Neural progenitor cell (in vitro differentiated cells): Measurements from ENCODE around the gene SLC2A13. TPM values are rescaled to one million over a fixed set of nuclear protein-coding genes. Genes with fewer than 3 reads are reported as not detected.

Experiments
- DNase-seq: peaks from one replicate; pipeline ENCODE4 v3.0.0-alpha.2; 2016; ENCODE audit warnings: low spot score
- H2AFZ ChIP-seq: fragments of 200-600 bp; sonication (generic); replicated peaks from 2 replicates; pipeline ENCODE4 v1.6.1; 2016; ENCODE audit warnings: antibody characterized with exemption
- H3F3A ChIP-seq: fragments of 200-600 bp; sonication (generic); 2 replicates; pipeline ENCODE4 v1.6.1; 2016; ENCODE audit warnings: antibody characterized with exemption, low read depth
- H3K27ac ChIP-seq: fragments of 200-600 bp; sonication (generic); 2 replicates; pipeline ENCODE4 v1.5.1; 2016; ENCODE audit warnings: mild to moderate bottlenecking
- H3K27me3 ChIP-seq: fragments of 200-600 bp; sonication (generic); 2 replicates; pipeline ENCODE4 v1.6.1; 2016; ENCODE audit warnings: mild to moderate bottlenecking, moderate library complexity
- H3K36me3 ChIP-seq: fragments of 200-600 bp; sonication (generic); 2 replicates; pipeline ENCODE4 v1.5.1; 2016
- H3K4me1 ChIP-seq: fragments of 200-600 bp; sonication (generic); 2 replicates; pipeline ENCODE4 v1.6.1; 2016; ENCODE audit warnings: mixed run types
- H3K4me2 ChIP-seq: fragments of 200-600 bp; sonication (generic); 2 replicates; pipeline ENCODE4 v1.6.1; 2016
- H3K4me3 ChIP-seq: fragments of 200-600 bp; sonication (generic); 2 replicates; pipeline ENCODE4 v1.5.1; 2016
- H3K79me2 ChIP-seq: fragments of 200-600 bp; sonication (generic); 2 replicates; pipeline ENCODE4 v1.6.1; 2016; ENCODE audit warnings: low read depth
- H3K9ac ChIP-seq: fragments of 200-600 bp; sonication (generic); 2 replicates; pipeline ENCODE4 v1.6.1; 2016
- H3K9me3 ChIP-seq: fragments of 200-600 bp; sonication (generic); 2 replicates; pipeline ENCODE4 v1.5.1; 2016; ENCODE audit warnings: low read depth
- H4K20me1 ChIP-seq: fragments of 200-600 bp; sonication (generic); 2 replicates; pipeline ENCODE4 v1.6.1; 2016; ENCODE audit warnings: low read depth
- H3K27ac Mint-ChIP-seq: 3 replicates; pipeline ENCODE4 v1.8.0; 2021; ENCODE audit warnings: mixed read lengths
- H3K27me3 Mint-ChIP-seq: 2 replicates; pipeline ENCODE4 v1.8.0; 2022; ENCODE audit warnings: low read depth, mild to moderate bottlenecking, inconsistent platforms, moderate library complexity, mixed read lengths; ENCODE audit not compliant: insufficient read depth
- H3K36me3 Mint-ChIP-seq: 3 replicates; pipeline ENCODE4 v1.8.0; 2021; ENCODE audit warnings: mixed read lengths
- H3K4me1 Mint-ChIP-seq: 3 replicates; pipeline ENCODE4 v1.8.0; 2021; ENCODE audit warnings: mixed read lengths
- H3K4me3 Mint-ChIP-seq: 3 replicates; pipeline ENCODE4 v1.8.0; 2021; ENCODE audit warnings: mild to moderate bottlenecking, moderate library complexity, mixed read lengths
- H3K9me3 Mint-ChIP-seq: 3 replicates; pipeline ENCODE4 v1.8.0; 2020; ENCODE audit warnings: mixed read lengths
- EZH2 ChIP-seq: fragments of 200-600 bp; sonication (generic); IDR thresholded peaks from 2 replicates; pipeline ENCODE4 v1.6.1; 2017; ENCODE audit warnings: antibody characterized with exemption, mild to moderate bottlenecking, moderate library complexity
- EZH2phosphoT487 ChIP-seq: fragments of 200-600 bp; sonication (generic); IDR thresholded peaks from 2 replicates; pipeline ENCODE4 v1.6.1; 2017; ENCODE audit warnings: antibody characterized with exemption
- total RNA-seq: library from RNA; depleted of rRNA; stranded (reverse); fragments of >200 nt; gene quantifications from 2 replicates; pipeline ENCODE4 v1.2.3, GENCODE V29; 2015; ENCODE audit warnings: low replicate concordance
- TF ChIP-seq, protein P1 (sequence below): fragments of 200-600 bp; sonication (generic); IDR thresholded peaks from 2 replicates; pipeline ENCODE4 v1.5.1; 2017; ENCODE audit warnings: antibody characterized with exemption, mild to moderate bottlenecking

The SLC2A13 gene
- total RNA-seq, 1 donor from 2014 or later, result 11.1 TPM

DNA sequence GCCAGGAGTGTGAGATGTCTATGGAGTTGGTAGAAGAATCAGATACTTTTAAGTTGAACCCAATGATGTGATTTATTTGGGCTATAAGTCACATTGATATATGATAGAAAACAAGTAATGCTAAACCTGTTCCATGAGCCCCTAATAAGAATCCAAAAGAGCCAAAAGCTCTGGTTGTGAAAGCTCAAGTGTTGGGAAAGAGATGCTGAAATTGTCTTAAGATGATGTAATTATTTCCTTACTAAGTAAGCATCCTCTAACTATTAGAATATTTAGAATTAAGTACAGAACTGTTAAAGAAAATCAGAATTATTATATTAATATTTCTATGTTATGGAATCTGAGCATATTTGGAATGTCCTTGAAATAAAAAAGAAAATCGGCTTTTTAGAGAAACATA, 17.6 kb upstream of the SLC2A13 start:
- Mint-ChIP-seq H3K9me3 (no peaks in the 10 kb centered on the region), H3K4me3 (no peak overlapping the region), H3K4me1 (no peaks in the 10 kb centered on the region), H3K27me3 (no peaks in the 10 kb centered on the region), H3K27ac (no peak overlapping the region), H3K36me3 (no peaks in the 10 kb centered on the region)
- no peak overlapping the region for H3K9ac ChIP-seq
- no peak overlapping the region for H3K4me3 ChIP-seq
- no peak overlapping the region for H3K4me2 ChIP-seq
- H3F3A ChIP-seq, result no peaks in the 10 kb centered on the region
- H2AFZ ChIP-seq, result no peak overlapping the region
- no peaks in the 10 kb centered on the region for H3K36me3 ChIP-seq
- H4K20me1 ChIP-seq, result no peaks in the 10 kb centered on the region
- H3K27ac ChIP-seq, result no peak overlapping the region
- H3K4me1 ChIP-seq, result no peaks in the 10 kb centered on the region
- TF ChIP-seq EZH2phosphoT487 (no peak), EZH2 (no peak)
- TF ChIP-seq, protein P1, sequence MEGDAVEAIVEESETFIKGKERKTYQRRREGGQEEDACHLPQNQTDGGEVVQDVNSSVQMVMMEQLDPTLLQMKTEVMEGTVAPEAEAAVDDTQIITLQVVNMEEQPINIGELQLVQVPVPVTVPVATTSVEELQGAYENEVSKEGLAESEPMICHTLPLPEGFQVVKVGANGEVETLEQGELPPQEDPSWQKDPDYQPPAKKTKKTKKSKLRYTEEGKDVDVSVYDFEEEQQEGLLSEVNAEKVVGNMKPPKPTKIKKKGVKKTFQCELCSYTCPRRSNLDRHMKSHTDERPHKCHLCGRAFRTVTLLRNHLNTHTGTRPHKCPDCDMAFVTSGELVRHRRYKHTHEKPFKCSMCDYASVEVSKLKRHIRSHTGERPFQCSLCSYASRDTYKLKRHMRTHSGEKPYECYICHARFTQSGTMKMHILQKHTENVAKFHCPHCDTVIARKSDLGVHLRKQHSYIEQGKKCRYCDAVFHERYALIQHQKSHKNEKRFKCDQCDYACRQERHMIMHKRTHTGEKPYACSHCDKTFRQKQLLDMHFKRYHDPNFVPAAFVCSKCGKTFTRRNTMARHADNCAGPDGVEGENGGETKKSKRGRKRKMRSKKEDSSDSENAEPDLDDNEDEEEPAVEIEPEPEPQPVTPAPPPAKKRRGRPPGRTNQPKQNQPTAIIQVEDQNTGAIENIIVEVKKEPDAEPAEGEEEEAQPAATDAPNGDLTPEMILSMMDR, result no peak
- no peaks in the 10 kb centered on the region for H3K9me3 ChIP-seq
- H3K79me2 ChIP-seq, result no peaks in the 10 kb centered on the region
- DNase-seq, result no peak
- H3K27me3 ChIP-seq, result no peaks in the 10 kb centered on the region

DNA sequence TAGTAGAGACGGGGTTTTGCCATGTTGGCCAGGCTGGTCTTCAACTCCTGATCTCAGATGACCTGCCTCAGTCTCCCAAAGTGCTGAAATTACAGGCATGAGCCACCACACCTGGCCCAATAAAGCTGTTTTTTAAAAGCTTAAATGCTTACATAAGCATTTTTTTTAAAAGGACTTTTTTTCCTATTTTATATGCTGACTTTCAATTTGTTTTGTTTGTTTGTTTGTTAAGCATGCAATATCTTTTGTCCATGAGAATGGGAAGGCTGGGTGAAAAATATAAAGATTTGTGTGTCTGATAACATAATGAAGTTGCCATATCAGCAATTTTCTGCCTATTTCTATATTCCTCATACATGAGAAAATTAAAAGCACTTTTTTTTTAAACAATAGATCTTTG, 17.0 kb upstream of the SLC2A13 start:
- H3K27me3 Mint-ChIP-seq, result no peaks in the 10 kb centered on the region
- H3K4me1 ChIP-seq, result no peaks in the 10 kb centered on the region
- H3K36me3 Mint-ChIP-seq, result no peaks in the 10 kb centered on the region
- H2AFZ ChIP-seq, result no peak overlapping the region
- H4K20me1 ChIP-seq, result no peaks in the 10 kb centered on the region
- H3K27ac ChIP-seq, result no peak overlapping the region
- DNase-seq, result no peak
- no peak overlapping the region for H3K4me3 ChIP-seq
- H3K4me3 Mint-ChIP-seq, result no peak overlapping the region
- H3K4me1 Mint-ChIP-seq, result no peaks in the 10 kb centered on the region
- H3K79me2 ChIP-seq, result no peaks in the 10 kb centered on the region
- H3K9me3 Mint-ChIP-seq, result no peaks in the 10 kb centered on the region
- H3K36me3 ChIP-seq, result no peaks in the 10 kb centered on the region
- H3K9ac ChIP-seq, result no peak overlapping the region
- no peak overlapping the region for H3K4me2 ChIP-seq
- H3K27me3 ChIP-seq, result no peaks in the 10 kb centered on the region
- no peaks in the 10 kb centered on the region for H3F3A ChIP-seq
- H3K9me3 ChIP-seq, result no peaks in the 10 kb centered on the region
- H3K27ac Mint-ChIP-seq, result no peak overlapping the region
- TF ChIP-seq EZH2phosphoT487 (no peak), EZH2 (no peak)
- TF ChIP-seq, protein P1, result no peak

DNA sequence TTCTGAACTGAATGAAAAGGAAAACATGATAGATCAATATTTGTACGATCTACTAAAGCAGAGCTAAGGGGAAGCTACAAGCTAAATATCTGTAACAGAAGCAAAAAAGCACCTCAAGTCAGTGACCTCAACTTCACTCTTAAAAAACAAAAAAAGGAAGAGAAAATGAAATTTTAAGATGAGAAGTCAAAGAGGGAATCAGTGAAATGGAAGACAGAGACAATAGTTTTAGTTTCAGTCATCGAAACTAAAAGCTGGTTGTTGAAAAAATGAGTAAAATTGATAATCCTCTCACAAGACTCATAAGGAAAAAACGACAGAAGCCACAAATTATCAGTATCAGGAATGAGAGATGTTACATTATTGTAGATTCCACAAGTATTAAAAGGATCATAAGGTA, 11.9 kb upstream of the SLC2A13 start:
- no peaks in the 10 kb centered on the region for H3K4me1 ChIP-seq
- Mint-ChIP-seq H3K4me1 (no peaks in the 10 kb centered on the region), H3K9me3 (no peaks in the 10 kb centered on the region), H3K4me3 (no peak overlapping the region), H3K27me3 (no peaks in the 10 kb centered on the region), H3K36me3 (no peaks in the 10 kb centered on the region), H3K27ac (no peak overlapping the region)
- H3F3A ChIP-seq, result no peaks in the 10 kb centered on the region
- H4K20me1 ChIP-seq, result no peaks in the 10 kb centered on the region
- no peaks in the 10 kb centered on the region for H3K36me3 ChIP-seq
- H3K27ac ChIP-seq, result no peak overlapping the region
- TF ChIP-seq EZH2, result no peak
- TF ChIP-seq, protein P1, result no peak
- TF ChIP-seq EZH2phosphoT487, result no peak
- no peak overlapping the region for H3K9ac ChIP-seq
- H3K4me3 ChIP-seq, result no peak overlapping the region
- no peaks in the 10 kb centered on the region for H3K9me3 ChIP-seq
- no peak overlapping the region for H3K4me2 ChIP-seq
- no peaks in the 10 kb centered on the region for H3K27me3 ChIP-seq
- no peaks in the 10 kb centered on the region for H3K79me2 ChIP-seq
- no peak for DNase-seq
- no peak overlapping the region for H2AFZ ChIP-seq

DNA sequence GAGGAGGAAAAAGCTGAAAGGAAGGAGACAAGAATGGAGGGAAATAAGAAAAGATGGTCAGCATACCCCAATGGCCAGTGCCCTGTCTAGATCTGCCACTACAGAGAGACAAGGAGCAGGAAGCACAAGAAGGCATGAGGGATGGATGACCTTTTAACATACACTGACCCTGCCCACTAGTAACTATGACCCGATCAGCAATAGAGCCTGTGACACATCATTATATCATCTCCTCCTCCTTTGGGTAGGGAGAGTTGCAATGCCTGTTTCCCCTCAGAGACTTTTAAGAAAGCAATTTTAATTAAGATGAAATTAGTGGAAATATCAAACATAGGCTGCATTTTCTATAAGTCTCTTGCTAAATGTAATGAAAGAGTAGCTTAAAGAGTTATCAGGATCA, 4.7 kb upstream of the SLC2A13 start:
- Mint-ChIP-seq H3K27me3 (peaks cover 3% of the 10 kb centered on the region), H3K9me3 (no peaks in the 10 kb centered on the region), H3K4me1 (peaks cover 12% of the 10 kb centered on the region), H3K27ac (no peak overlapping the region), H3K36me3 (no peaks in the 10 kb centered on the region), H3K4me3 (no peak overlapping the region)
- DNase-seq, result no peak
- no peaks in the 10 kb centered on the region for H3K36me3 ChIP-seq
- no peak overlapping the region for H3K4me3 ChIP-seq
- peaks cover 13% of the 10 kb centered on the region for H3K27me3 ChIP-seq
- H4K20me1 ChIP-seq, result no peaks in the 10 kb centered on the region
- H3K9ac ChIP-seq, result no peak overlapping the region
- no peaks in the 10 kb centered on the region for H3K79me2 ChIP-seq
- H2AFZ ChIP-seq, result no peak overlapping the region
- no peak overlapping the region for H3K4me2 ChIP-seq
- TF ChIP-seq EZH2, result no peak
- no peak for TF ChIP-seq EZH2phosphoT487
- TF ChIP-seq, protein P1, result no peak
- H3K27ac ChIP-seq, result no peak overlapping the region
- H3F3A ChIP-seq, result peaks cover 13% of the 10 kb centered on the region
- H3K4me1 ChIP-seq, result no peaks in the 10 kb centered on the region
- no peaks in the 10 kb centered on the region for H3K9me3 ChIP-seq
